ENCODE measurements around the gene PLCXD3. TPM values are rescaled to one million over a fixed set of nuclear protein-coding genes. Genes with fewer than 3 reads are reported as not detected.

Gene PLCXD3
- total and polyA plus RNA-seq, 9 of the 15 experiments (the other 6 are each of a cell fraction or from before 2014, with no cell fraction given), result not detected

GRCh38 chr5:41413074-41413473, 97.3 kb downstream of the PLCXD3 start:
- ATAC-seq (no peak), DNase-seq (ENCODE audit: extremely low read depth in 1 of 4, low spot score in 3 of 4) (no peak), FAIRE-seq (no peak)
- Histone ChIP-seq H3K36me3 (ENCODE audit: control insufficient read depth, insufficient read depth, low read length) (no peaks in the 10 kb centered on the region), H3K27ac (ENCODE audit: extremely low read depth, low read depth, low read length) (no peak overlapping the region), H3K9me3 (replicated peaks; ENCODE audit: control insufficient read depth, insufficient read depth, low read depth, low read length) (no peaks in the 10 kb centered on the region; the same call in 1 of the 2 replicates), H3K4me2 (ENCODE audit: insufficient read depth, low read length) (no peak overlapping the region), H3K4me1 (replicated peaks in 1 of 2; ENCODE audit: control insufficient read depth in 2 of 2, insufficient read depth in 2 of 2, low read length in 2 of 2) (no peaks in the 10 kb centered on the region), H3K9ac (ENCODE audit: insufficient read depth in 1 of 2, low read depth in 2 of 2, low read length in 2 of 2) (no peak overlapping the region), H3K79me2 (ENCODE audit: control insufficient read depth, insufficient read depth, low read length) (no peaks in the 10 kb centered on the region), H3K4me3 (no peak overlapping the region), H2AFZ (ENCODE audit: low read depth, low read length) (no peak overlapping the region), H3K27me3 (ENCODE audit: control insufficient read depth in 2 of 2, insufficient read depth in 2 of 2, low read length in 2 of 2) (no peaks in the 10 kb centered on the region), H3K9me1 (ENCODE audit: control insufficient read depth, insufficient read depth, low read length) (no peaks in the 10 kb centered on the region), H4K20me1 (replicated peaks; ENCODE audit: control insufficient read depth, insufficient read depth, low read length) (no peaks in the 10 kb centered on the region)
- no TSS peak for BruUV-seq (replicated peaks)
- WGBS (ENCODE audit: insufficient coverage, low coverage, missing lambda C conversion rate), result 4% methylated on average over 1 of the region's 1 CpG
- intact Hi-C loops (cut with micrococcal nuclease) (no loop called here), in situ Hi-C loops (cut with MboI) (no loop called here)
- ChIA-PET CTCF (ENCODE audit: low intra/inter-chr PET ratio) (no interaction called here), POLR2A (no interaction called here)
- TF ChIP-seq, protein P1, sequence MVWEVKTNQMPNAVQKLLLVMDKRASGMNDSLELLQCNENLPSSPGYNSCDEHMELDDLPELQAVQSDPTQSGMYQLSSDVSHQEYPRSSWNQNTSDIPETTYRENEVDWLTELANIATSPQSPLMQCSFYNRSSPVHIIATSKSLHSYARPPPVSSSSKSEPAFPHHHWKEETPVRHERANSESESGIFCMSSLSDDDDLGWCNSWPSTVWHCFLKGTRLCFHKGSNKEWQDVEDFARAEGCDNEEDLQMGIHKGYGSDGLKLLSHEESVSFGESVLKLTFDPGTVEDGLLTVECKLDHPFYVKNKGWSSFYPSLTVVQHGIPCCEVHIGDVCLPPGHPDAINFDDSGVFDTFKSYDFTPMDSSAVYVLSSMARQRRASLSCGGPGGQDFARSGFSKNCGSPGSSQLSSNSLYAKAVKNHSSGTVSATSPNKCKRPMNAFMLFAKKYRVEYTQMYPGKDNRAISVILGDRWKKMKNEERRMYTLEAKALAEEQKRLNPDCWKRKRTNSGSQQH (CRISPR knock-in tag; IDR thresholded peaks at IDR 0.05), result no peak
- TF ChIP-seq ELF2 (CRISPR knock-in tag; IDR thresholded peaks at IDR 0.05) (no peak), CBX3 (IDR thresholded peaks at IDR 0.05; ENCODE audit: borderline replicate concordance in 1 of 2, low read length in 2 of 2) (no peak), ZNF311 (CRISPR knock-in tag; IDR thresholded peaks at IDR 0.05) (no peak), CBX1 (IDR thresholded peaks at IDR 0.05; ENCODE audit: low read depth) (no peak), NR4A1 (CRISPR knock-in tag; IDR thresholded peaks at IDR 0.05) (no peak), NR4A1 (tag; IDR thresholded peaks at IDR 0.05) (no peak), ZNF586 (CRISPR knock-in tag; conservative IDR thresholded peaks at IDR 0.05) (no peak), BCOR (IDR thresholded peaks at IDR 0.05) (no peak), CEBPB (tag; IDR thresholded peaks at IDR 0.05) (no peak), NFYB (IDR thresholded peaks at IDR 0.05; ENCODE audit: extremely low read depth, insufficient read length) (no peak), HNRNPLL (IDR thresholded peaks at IDR 0.05; ENCODE audit: low read depth, low read length, poor library complexity, severe bottlenecking) (no peak), ZSCAN29 (IDR thresholded peaks at IDR 0.05) (no peak), ETS2 (tag; IDR thresholded peaks at IDR 0.05; ENCODE audit: borderline replicate concordance, poor library complexity, severe bottlenecking) (no peak), ZBED1 (IDR thresholded peaks at IDR 0.05) (no peak)
- TF ChIP-seq, protein P2, sequence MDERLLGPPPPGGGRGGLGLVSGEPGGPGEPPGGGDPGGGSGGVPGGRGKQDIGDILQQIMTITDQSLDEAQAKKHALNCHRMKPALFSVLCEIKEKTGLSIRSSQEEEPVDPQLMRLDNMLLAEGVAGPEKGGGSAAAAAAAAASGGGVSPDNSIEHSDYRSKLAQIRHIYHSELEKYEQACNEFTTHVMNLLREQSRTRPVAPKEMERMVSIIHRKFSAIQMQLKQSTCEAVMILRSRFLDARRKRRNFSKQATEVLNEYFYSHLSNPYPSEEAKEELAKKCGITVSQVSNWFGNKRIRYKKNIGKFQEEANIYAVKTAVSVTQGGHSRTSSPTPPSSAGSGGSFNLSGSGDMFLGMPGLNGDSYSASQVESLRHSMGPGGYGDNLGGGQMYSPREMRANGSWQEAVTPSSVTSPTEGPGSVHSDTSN (CRISPR knock-in tag; IDR thresholded peaks at IDR 0.05; ENCODE audit: low read depth), result no peak
- TF ChIP-seq, protein P2 (tag; conservative IDR thresholded peaks at IDR 0.05; ENCODE audit: low read depth), result no peak
- TF ChIP-seq, protein P3, sequence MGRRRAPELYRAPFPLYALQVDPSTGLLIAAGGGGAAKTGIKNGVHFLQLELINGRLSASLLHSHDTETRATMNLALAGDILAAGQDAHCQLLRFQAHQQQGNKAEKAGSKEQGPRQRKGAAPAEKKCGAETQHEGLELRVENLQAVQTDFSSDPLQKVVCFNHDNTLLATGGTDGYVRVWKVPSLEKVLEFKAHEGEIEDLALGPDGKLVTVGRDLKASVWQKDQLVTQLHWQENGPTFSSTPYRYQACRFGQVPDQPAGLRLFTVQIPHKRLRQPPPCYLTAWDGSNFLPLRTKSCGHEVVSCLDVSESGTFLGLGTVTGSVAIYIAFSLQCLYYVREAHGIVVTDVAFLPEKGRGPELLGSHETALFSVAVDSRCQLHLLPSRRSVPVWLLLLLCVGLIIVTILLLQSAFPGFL (CRISPR knock-in tag; IDR thresholded peaks at IDR 0.05), result no peak
- TF ChIP-seq, protein P4, sequence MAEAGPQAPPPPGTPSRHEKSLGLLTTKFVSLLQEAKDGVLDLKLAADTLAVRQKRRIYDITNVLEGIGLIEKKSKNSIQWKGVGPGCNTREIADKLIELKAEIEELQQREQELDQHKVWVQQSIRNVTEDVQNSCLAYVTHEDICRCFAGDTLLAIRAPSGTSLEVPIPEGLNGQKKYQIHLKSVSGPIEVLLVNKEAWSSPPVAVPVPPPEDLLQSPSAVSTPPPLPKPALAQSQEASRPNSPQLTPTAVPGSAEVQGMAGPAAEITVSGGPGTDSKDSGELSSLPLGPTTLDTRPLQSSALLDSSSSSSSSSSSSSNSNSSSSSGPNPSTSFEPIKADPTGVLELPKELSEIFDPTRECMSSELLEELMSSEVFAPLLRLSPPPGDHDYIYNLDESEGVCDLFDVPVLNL (CRISPR knock-in tag; IDR thresholded peaks at IDR 0.05; ENCODE audit: low read depth), result no peak

Data from K562 (cell line).